GM12865 (cell line): ENCODE results near the gene PDE4B.

Experiments
- DNase-seq: peaks from one replicate; pipeline ENCODE4 v3.0.0; 2010; ENCODE audit warnings: low read depth
- H3K4me3 ChIP-seq: 2 replicates; pipeline ENCODE4 v1.5.1; 2011; ENCODE audit warnings: mild to moderate bottlenecking, low read depth, low read length, control low read depth
- TF ChIP-seq, protein P1 (sequence below): IDR thresholded peaks from 2 replicates; pipeline ENCODE4 v1.5.1; 2011; ENCODE audit warnings: low read length, control low read depth, low read depth, inconsistent platforms; ENCODE audit not compliant: insufficient read depth; ENCODE audit errors: missing control alignments

PDE4B gene

DNA sequence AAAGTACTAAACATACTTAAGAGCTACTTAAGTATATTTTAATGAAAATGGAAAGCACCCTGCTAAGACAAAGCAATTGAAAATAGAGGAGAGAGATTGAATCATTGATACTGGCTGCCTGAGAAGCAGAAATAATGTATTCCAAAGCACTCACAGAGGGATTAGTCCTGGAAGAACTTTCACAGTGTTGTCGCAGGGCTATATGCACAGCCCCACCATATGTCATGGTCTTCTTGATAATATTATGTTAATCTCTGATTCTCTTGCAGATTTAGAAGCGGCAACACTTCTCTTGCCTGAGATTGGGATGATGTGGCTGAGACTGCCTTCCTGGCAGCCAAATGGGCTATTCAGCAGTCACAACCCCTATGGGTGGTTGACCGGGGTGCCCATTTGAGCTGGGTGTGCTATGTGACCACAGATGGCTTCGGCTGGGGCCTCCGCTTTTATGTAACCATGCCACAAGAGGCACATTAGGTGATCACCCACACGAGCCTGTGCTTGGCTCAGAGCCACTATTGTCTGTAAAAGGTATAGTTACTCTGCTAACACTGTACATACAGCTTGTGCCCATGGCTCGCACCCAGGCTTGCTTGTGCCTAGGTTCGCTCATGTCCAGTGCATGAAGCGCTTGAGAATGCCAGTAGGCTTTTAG lies 589.1 kb downstream of the PDE4B start:
- DNase-seq, result no peak
- TF ChIP-seq, protein P1, sequence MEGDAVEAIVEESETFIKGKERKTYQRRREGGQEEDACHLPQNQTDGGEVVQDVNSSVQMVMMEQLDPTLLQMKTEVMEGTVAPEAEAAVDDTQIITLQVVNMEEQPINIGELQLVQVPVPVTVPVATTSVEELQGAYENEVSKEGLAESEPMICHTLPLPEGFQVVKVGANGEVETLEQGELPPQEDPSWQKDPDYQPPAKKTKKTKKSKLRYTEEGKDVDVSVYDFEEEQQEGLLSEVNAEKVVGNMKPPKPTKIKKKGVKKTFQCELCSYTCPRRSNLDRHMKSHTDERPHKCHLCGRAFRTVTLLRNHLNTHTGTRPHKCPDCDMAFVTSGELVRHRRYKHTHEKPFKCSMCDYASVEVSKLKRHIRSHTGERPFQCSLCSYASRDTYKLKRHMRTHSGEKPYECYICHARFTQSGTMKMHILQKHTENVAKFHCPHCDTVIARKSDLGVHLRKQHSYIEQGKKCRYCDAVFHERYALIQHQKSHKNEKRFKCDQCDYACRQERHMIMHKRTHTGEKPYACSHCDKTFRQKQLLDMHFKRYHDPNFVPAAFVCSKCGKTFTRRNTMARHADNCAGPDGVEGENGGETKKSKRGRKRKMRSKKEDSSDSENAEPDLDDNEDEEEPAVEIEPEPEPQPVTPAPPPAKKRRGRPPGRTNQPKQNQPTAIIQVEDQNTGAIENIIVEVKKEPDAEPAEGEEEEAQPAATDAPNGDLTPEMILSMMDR, result no peak
- H3K4me3 ChIP-seq, result no peak overlapping the region

DNA sequence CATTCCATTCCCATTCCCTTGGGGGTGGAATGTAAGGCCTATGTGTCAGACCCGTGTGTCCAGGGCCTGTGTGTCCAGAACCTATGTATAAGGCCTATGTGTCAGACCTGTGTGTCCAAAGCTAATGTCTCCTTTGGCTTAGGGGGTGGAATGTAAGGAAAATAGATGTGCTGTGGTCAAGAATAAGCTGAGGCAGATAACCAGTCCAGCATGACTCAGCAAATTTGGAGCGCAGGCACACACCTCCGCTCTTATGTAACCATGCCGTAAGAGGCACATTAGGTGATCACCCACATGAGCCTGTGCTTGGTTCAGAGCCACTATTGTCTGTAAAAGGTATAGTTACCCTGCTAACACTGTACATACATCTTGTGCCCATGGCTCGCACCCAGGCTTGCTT lies 590.5 kb downstream of the PDE4B start:
- TF ChIP-seq, protein P1, result no peak
- DNase-seq, result no peak
- H3K4me3 ChIP-seq, result no peak overlapping the region

DNA sequence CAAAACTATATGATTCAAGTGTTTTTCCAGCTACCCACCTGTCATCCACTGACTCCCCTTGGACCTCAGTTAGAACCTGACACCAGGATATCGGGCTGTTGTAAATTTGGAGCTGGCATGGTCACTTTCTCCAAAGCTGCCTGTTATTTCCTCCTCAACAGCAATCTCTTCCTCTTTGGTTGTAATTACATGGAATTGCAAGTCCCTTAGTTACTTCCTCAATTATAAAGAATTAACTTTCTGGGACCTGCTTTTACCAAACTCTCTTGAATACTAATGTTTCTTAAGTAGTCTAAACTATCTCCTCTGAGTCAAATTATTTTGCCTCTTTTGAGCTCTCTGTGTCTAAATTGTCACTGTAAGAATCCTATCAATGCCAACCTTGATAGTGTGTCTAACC lies 590.9 kb downstream of the PDE4B start:
- DNase-seq, result no peak
- no peak overlapping the region for H3K4me3 ChIP-seq
- TF ChIP-seq, protein P1, result no peak

DNA sequence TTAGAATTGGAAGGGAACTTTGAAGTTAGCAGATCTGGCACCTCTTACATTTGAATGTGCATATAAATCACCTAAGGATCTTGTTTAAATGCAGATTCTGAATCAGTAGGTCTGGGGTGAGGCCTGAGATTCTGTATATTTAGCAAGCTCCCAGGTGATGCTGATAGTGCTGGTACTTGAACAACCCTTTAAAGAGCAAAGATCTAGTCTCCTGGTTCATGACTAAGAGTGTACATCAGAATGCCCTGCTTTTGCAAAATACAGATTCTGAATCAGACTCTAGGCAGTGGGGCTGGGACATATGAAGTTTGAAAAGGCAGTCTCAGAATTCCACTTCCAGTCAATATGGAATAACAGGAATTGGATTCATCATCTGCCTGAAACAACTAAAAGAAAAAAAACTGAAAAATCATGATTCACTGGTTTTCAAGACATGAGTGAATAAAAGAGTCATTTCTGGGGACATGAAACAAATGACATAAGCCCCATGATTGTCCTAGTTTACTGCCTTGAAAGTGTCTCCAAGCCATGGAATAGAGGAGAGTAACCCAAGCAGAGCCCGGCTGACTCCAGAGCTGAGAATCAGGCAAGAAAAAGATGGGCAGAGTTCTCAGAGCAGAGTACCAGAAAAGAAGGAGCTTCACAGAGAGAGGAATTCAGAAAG lies 591.7 kb downstream of the PDE4B start:
- H3K4me3 ChIP-seq, result no peak overlapping the region
- DNase-seq, result no peak
- TF ChIP-seq, protein P1, result no peak

DNA sequence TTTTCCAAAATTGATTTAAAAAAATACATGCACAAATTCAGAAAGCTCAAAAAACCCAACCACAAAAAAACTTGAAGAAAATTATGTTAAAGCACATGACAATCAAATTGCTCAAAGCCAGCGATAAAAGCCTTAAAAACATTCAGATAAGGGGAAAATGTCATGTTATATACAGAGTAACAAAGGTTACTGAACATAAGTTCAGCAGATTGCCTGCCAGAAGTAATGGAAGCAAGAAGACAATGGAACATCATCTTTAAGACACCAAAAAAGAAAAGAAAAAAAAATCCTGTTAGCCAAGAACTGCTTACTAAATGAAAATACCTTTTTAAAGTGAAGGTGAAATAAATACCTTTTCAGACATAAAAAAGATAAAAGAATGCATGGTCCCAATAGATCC lies 594.0 kb downstream of the PDE4B start:
- no peak overlapping the region for H3K4me3 ChIP-seq
- DNase-seq, result no peak
- TF ChIP-seq, protein P1, result no peak

DNA sequence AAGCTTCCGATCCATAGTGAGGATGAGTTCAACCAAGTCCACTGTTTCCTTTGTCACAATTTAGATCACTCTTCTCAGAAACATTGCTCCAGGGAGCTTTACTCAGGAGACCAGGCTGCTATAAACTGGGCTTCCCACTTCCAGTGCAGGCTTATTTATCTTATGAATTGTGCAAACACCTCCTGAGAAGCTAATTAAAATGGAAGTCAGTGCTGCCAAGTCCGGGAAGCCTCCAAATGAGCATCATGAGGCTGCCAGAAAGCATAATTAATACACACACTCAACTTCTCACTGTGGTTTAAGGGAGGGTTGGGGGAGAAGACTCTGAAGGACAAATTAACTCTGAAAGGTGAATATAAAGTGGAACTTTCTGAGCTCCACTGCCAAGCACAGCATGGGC lies 596.2 kb downstream of the PDE4B start:
- no peak for DNase-seq
- no peak overlapping the region for H3K4me3 ChIP-seq
- TF ChIP-seq, protein P1, result no peak
